Sciatic nerve (tissue), 2 donors: ENCODE data around the gene SMARCA5. TPM values are rescaled to one million over a fixed set of nuclear protein-coding genes. Genes with fewer than 3 reads are reported as not detected.

Experiments used
- ATAC-seq: fragments of 200-7000 bp; cut with Tn5 transposase; one replicate; pipeline ENCODE4 v1.9.1; 2020; ENCODE audit warnings: mild to moderate bottlenecking, moderate library complexity
- DNase-seq: peaks from one replicate; pipeline ENCODE4 v3.0.0-alpha.2; 2020; ENCODE audit warnings: low spot score
- intact Hi-C: fragments of 100-400 bp; cut with DNase I; formaldehyde crosslinking; loops from one replicate; pipeline ENCODE4 v1.14.2; 2022
- total RNA-seq: library from RNA; stranded (reverse); fragmentation: NEBNext Ultra II Directional; extraction: Animal tissue kit (Norgen Biotek cat#: 25700); gene quantifications from one replicate; pipeline ENCODE4 v1.2.1, GENCODE V29; 2021
- donor health status: DM: no; HTN: no; CAD: no.
- donor health status: DM: no; HTN: no; CAD: no.

SMARCA5 gene, protein sequence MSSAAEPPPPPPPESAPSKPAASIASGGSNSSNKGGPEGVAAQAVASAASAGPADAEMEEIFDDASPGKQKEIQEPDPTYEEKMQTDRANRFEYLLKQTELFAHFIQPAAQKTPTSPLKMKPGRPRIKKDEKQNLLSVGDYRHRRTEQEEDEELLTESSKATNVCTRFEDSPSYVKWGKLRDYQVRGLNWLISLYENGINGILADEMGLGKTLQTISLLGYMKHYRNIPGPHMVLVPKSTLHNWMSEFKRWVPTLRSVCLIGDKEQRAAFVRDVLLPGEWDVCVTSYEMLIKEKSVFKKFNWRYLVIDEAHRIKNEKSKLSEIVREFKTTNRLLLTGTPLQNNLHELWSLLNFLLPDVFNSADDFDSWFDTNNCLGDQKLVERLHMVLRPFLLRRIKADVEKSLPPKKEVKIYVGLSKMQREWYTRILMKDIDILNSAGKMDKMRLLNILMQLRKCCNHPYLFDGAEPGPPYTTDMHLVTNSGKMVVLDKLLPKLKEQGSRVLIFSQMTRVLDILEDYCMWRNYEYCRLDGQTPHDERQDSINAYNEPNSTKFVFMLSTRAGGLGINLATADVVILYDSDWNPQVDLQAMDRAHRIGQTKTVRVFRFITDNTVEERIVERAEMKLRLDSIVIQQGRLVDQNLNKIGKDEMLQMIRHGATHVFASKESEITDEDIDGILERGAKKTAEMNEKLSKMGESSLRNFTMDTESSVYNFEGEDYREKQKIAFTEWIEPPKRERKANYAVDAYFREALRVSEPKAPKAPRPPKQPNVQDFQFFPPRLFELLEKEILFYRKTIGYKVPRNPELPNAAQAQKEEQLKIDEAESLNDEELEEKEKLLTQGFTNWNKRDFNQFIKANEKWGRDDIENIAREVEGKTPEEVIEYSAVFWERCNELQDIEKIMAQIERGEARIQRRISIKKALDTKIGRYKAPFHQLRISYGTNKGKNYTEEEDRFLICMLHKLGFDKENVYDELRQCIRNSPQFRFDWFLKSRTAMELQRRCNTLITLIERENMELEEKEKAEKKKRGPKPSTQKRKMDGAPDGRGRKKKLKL
- 55.6 TPM for total RNA-seq

DNA sequence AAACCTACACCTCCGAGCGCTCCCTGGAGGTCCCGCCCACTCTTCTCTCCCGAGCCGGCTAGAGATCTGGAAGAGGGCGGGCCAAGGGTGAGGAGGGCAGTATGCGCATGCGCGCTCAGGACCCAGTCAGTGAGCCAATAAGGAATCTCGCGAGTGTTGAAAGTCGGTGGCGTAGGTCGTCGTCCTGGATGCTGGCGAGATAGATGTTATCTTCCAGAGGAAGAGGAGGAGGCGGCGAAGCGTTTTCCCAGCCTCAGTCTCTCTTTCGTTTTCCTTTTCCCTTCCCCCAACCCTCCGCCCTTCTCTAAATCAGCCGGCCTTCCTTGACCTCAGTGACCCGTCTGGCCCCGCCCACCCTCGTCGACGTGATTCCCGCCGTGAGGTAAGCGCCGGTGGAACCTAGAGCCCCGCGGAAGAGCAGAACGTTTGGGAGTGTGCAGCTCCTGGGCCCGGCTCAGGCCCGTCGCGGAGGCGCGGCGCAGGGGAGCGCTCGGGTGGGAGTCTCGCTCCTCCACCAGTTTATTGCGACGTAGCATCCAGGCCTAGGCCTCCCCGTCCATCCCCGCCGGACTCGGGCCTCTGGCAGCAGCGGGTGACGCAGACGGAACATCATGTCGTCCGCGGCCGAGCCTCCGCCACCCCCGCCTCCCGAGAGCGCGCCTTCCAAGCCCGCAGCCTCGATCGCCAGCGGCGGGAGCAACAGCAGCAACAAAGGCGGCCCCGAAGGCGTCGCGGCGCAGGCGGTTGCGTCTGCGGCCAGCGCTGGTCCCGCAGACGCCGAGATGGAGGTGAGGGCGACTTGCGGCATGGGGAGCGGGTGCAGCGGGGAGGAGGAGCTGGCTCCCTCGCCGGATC lies at the start of gene SMARCA5:
Gene SMARCA5 (plus strand): TSS at position 389 of the 855 bp plus-strand sequence. CDS start 223 bp downstream, at position 612.
- peak; percentile 98 for ATAC-seq
- intact Hi-C loops = no loop called here
- peak; percentile 97 for DNase-seq

DNA sequence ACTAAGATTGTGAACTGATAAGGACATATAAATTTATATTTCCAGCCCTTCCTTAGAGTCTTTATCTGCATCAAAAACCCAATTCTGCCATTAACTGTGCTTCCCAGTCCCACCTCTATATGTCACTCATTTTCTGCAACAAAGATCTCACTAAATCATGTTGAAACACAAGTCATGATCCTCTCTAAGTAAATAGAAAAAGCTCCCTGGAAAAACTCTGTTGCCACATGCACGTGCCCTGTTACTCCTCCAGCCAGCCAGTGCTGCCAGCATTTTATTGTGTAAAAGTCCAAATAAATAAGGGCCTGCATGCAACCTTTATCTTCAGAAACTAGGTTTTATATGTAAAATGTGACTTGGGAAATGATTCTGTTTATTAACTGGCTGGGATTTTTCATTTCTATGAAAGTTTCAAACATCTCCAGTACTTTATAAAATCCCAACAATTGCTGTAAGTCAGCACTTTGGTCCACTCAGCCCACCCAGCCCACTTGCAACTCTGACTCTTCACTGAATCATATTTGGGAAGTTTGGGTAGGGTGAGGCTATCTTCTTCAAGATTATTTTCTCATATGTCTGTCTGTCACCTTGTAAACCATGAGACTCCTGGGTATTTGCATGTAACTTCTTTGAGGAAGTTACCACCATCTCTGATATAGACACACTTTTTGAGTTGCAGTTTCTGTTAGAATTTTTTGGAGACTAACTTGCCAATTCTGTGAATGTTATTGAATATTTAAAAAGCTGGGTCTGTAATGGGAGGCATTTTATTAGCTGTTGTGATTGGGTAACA lies 40.0 kb upstream of the SMARCA5 start:
- intact Hi-C loops = no loop called here
- peak; percentile 33 for ATAC-seq
- DNase-seq = no peak

DNA sequence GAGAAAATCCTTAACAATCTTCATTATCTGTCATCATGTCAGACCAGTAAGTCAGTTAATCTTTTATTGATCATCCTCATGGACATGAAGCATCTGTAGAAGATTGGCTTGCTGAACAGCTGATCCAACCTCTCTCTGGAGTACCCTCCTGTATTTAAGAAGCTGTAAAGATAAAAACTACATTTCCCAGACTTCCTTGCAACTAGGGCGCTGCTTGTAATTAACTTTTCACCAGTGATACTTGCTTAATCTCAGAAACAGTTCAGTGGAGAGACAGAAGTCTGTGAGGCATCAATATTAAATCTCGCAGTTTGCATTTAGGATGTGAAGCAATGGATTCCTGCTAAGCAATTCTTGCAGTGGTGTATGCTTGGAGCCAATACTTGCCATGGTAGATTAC lies 36.0 kb upstream of the SMARCA5 start:
- intact Hi-C loops = no loop called here
- no peak for DNase-seq
- no peak for ATAC-seq

DNA sequence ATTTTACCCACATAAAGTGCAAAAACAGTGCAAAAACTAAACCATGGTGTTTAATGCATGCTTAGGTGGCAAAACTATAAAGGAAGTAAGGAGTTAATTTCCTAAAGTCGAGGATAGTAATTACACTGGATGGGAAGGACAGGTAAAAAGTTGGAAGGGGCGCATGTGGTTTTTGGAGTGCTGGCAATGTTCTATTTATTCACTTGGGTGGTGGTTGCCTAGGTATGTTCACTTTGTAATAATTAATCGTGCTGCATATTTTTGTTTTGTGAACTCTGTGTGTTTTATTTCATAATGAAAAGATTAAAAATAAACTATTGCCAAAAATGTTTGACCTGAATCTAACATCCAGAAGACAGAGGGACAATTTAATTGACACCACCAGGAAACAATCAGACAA lies 32.1 kb upstream of the SMARCA5 start:
- no peak for DNase-seq
- no peak for ATAC-seq
- intact Hi-C loops = loop anchor here (5.0 to 10.0 kb wide), 2 partner anchors 144 to 277 kb away; partner anchors contain the start of gene GAB1

DNA sequence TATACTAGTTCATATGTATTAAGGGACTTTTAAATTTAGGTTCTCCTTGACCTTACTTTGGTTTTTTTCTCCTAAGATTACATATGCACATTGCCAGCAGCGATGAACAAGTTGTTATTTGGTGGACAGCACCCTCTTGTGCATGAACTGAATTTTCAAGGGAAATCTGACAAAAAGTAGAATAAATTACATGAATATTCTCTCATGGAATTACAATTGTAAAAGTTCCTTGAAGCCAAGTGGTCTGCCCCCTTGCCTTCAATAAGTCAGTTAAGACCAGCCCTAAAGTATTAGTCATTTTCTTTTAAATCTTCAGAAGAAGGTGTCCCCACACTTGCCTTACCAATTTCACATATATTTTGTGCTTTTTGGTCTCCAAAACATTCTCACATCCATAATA lies 30.7 kb upstream of the SMARCA5 start:
- ATAC-seq (peak; percentile 83), DNase-seq (no peak)

DNA sequence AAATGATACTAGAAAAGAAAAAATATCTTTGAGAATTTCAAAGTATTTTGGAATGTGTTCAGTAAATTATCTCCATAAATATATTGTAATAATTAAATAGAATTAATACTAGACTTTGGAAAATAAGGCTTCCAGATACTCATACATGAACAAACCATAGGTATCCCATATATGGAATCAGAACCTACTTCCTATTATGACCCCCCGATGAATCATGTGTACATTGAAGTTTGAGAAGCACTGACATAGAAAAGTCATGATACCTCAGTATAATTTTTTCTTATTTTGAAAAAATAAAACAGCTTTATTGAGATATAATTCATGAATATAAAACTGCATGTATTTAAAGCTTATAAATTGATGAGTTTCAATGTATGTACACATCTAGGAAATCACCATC lies 27.2 kb upstream of the SMARCA5 start:
- DNase-seq (no peak), ATAC-seq (no peak)
- intact Hi-C loops = loop anchor here (10.0 kb wide), 1 partner anchor 282 kb away; no protein-coding TSS in a partner anchor

More for the DNA sequence above, 30.7 kb upstream of the SMARCA5 start:
- intact Hi-C loops = loop anchor here (5.0 to 10.0 kb wide), 2 partner anchors 146 to 278 kb away; partner anchors contain the start of gene GAB1

DNA sequence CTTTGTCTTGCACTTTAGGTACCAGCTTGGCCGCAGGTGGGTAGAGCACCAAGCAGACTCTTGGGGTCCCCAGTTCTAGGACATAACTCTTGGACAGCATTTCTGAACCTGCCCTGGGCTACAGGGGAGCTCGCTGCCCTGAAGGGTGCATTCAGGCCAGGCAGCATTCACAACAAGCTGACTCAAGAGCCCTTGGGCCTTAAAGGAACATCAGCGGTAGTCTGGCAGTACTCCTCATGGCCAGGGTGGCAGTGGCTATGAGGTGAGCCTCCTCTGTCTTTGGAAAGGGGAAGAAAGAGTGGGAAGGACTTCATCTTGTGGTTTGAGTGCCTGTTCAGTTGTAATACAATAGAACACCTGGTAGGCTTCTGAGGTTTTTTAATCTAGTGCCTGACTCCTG lies 24.8 kb upstream of the SMARCA5 start:
- no peak for ATAC-seq
- intact Hi-C loops = loop anchor here (10.0 kb wide), 1 partner anchor 284 kb away; no protein-coding TSS in a partner anchor

DNA sequence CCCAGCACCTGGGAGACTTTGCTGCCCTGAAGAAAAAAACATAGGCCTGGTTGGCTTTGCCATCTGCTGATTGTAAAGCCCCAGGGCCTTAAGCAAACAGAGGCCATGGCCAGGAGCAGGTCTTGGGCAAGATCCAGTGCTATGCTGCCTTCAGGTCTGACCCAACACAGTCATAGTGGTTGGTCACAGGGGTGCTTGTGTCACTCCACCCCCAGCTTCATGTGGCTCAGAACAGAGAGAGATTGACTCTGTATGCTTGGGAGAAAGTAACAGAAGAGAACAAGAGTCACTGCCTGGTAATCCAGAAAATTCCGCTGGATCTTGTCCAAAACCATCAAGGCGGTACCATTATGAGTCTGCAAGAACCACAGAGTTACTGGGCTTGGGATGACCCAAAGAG lies 24.4 kb upstream of the SMARCA5 start:
- ATAC-seq (no peak), DNase-seq (no peak)
- intact Hi-C loops = loop anchor here (10.0 kb wide), 1 partner anchor 284 kb away; no protein-coding TSS in a partner anchor

More for the DNA sequence above, 24.8 kb upstream of the SMARCA5 start:
- no peak for DNase-seq

DNA sequence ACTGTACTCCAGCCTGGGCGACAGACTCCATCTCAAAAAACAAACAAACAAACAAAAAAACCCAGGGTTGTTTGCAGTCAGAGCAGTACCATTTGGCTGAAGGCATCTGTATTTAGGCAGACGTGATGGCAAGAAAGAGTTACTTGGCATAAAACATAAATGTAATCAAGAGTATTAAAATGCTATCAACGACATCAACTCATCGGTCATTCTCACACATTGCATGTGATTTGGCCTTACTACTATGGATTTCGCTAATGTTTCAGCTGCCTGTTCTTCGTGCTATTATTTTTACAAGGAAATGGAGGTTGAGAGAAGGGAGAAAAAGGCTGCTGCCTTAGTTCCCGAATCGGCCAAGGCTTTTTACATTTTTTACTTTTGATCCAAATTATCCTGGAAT lies 15.5 kb upstream of the SMARCA5 start:
- no peak for DNase-seq
- intact Hi-C loops = no loop called here
- no peak for ATAC-seq

DNA sequence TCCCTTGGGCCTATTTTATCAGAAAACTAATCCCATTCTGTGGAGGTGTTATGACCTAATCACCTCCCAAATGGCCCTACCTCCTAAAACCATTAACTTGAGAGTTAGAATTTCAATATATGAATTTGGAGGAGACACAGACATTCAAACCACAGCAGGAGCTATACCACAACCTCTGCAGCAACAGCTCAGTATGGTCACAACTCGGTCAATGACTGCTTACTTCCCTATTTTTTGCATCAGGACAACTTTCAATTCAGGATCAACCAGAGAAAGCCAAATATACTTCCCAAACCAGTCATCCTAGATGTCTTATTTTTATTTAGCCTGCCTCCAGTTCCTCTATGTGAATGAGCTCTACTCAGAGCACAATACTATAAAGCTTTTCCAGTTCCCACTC lies 11.3 kb upstream of the SMARCA5 start:
- no peak for DNase-seq
- intact Hi-C loops = no loop called here
- no peak for ATAC-seq

DNA sequence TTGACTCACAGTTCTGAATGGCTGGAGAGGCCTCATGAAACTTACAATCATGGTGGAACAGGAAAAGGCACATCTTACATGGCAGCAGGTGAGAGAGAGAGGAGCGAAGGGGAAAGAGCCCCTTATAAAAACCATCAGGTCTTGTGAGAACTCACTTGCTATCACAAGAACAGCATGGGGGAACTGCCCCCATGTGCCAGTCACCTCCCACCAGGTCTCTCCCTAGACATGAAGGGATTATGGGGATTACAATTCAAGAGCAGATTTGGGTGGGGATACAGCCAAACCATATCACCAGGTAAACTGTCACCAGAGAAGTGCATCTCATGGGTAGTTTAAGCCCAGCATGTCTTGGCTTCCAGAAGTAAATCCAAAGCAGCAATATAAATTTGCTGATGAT lies 7.5 kb upstream of the SMARCA5 start:
- ATAC-seq = no peak
- no peak for DNase-seq
- intact Hi-C loops = no loop called here

DNA sequence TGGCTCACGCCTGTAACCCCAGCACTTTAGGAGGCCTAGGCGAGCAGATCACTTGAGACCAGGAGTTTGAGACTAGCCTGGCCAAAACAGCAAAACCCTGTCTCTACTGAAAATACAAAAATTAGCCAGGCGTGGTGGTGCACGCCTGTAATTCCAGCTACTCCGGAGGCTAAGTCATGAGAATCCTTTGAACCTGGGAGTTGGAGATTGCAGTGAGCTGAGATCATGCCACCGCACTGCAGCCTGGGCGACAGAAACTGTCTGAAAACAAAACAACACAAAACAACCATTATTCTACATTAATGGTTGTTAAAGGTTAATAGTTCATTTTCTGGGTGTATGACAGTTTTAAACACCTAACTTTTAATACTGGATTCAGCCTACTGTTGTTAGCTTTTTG lies 1.6 kb upstream of the SMARCA5 start:
- intact Hi-C loops = no loop called here
- DNase-seq (no peak), ATAC-seq (no peak)

DNA sequence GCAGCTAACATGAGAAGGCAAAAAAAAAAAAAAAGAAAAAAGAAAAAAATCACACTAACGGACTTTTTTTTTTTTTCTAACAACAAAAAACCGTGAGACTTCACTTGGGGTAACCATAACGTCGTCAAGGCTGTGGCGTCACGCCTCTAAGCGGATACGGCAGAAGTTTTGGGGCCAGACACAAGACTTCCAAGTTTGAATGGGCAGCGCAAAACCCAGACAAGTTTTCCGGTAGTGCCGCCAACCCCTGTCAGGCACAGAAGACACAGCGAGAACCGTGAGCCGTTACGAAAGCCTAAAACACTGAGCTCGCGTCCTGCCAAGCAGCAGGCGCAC lies 556 bp upstream of the SMARCA5 start:
- ATAC-seq (peak; percentile 65), DNase-seq (no peak)
- intact Hi-C loops = no loop called here

DNA sequence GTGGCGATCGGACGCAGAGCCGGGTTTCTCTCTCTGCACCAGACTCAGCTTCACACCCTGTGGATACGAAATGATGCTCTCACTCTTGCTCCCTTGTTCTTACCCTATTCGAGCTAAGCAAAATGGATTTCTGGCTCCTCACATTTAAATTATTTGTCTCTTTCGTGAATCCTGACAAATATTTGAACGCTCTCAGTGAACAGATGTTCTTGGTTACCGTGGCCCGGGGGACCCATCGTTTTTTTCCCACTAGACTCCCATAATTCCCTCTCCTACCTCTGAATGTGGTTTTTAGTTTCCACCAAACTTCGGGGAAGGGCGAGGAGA lies 630 bp downstream of the SMARCA5 start:
- intact Hi-C loops = no loop called here

DNA sequence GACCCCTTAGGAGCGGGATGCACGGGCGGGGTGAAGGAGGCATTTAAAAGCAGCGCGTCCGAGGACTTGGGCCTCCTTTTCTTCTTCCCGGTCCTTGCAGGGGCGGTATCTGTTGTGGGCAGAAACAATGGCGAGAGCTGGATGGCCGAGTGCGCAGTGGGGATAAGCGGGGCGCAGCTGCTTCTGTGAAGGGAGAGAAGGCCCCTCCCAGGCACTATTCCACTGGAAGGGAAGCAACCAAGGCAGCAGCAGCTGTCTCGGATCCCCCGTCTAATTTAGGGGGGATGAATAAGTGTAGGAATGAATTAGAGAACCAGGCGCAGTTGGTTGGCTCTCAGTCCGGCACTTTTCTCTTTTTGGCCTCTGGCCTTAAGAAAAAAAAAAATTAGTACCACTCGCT lies 995 bp downstream of the SMARCA5 start:
- peak; percentile 35 for ATAC-seq
- intact Hi-C loops = no loop called here
- peak; percentile 70 for DNase-seq

More for the DNA sequence above, 630 bp downstream of the SMARCA5 start:
- ATAC-seq (no peak), DNase-seq (no peak)

DNA sequence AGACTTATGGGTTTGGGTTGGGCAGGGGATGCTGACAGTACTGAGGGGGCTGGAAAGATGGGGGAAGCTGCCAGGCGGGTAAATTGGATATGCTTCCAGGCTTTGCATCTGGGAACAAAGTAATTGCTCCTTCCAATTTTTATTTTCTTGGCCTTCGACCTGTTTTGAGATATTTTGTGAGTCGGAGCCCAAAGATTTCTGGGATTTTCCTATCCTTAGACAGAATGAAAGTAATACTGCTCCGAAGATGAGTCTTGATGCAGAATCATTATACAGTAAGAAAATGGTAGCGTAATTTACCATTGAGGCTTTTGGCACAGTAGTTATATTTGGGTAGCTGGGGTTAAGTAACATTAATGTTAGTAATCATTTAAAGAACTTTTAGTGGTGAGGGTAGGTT lies 1.4 kb downstream of the SMARCA5 start:
- no peak for ATAC-seq
- intact Hi-C loops = no loop called here
- DNase-seq = no peak

DNA sequence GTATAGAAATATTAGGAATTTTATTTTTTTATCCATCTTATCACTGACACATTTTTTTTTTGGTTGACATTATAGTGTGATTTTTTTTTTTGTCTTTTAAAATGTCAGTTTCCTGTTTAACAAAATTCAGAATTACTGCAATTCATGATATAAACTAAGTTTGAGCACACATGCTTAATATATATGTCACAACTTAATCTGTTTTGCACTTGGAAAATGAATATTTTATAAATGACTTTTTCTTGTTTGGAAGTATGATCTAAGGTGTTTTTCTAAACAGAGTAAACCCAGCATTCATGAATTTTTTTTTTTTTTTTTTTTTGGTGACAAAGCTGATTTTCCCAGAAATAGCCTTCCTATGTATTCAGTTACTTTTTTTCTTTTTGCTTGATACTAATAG lies 2.4 kb downstream of the SMARCA5 start:
- ATAC-seq (no peak), DNase-seq (no peak)
- intact Hi-C loops = no loop called here

DNA sequence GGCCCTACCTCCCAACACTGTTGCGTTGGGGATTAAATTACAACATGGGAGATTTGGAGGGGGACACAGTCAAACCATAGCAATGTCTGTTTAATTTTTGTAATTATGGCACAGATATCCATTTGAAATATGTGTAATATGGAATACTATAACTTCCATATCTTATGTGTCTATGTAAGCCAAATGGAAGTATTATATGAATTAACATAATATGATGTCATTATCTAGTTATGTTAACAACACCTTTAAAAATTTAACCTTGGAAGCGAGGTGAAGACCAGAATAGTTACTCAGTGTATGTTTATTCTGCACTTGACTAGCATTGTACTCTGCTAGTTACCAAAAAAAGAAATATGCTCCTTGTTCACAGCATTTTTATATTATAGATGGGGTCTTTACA lies 4.3 kb downstream of the SMARCA5 start:
- DNase-seq = no peak
- intact Hi-C loops = no loop called here
- no peak for ATAC-seq
